ENCODE data around the gene MLH1.

DNA sequence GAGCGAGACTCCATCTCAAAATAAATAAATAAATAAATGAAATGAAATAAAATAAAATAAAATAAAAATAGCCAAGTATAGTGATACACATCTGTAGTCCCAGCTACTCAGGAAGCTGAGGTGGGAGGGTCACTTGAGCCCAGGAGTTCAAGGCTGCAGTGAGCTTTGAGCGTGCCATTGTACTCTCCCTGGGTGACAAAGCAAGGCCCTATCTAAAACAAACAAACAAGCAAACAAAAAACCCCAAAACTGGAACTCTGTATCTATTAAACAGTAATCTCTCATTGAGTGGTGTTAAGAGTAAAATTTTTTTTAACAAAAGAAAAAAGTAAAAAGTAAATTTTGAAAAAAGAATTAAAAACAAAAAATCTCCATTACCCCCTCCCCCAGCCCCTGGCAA, 21.2 kb upstream of the MLH1 start:
- TF ChIP-seq POLR2A (IDR thresholded peaks at IDR 0.05), result no peak
- TF ChIP-seq EP300 (IDR thresholded peaks at IDR 0.05), result no peak
- no peak for TF ChIP-seq POLR2AphosphoS5 (IDR thresholded peaks at IDR 0.05)
- TF ChIP-seq, protein P1, sequence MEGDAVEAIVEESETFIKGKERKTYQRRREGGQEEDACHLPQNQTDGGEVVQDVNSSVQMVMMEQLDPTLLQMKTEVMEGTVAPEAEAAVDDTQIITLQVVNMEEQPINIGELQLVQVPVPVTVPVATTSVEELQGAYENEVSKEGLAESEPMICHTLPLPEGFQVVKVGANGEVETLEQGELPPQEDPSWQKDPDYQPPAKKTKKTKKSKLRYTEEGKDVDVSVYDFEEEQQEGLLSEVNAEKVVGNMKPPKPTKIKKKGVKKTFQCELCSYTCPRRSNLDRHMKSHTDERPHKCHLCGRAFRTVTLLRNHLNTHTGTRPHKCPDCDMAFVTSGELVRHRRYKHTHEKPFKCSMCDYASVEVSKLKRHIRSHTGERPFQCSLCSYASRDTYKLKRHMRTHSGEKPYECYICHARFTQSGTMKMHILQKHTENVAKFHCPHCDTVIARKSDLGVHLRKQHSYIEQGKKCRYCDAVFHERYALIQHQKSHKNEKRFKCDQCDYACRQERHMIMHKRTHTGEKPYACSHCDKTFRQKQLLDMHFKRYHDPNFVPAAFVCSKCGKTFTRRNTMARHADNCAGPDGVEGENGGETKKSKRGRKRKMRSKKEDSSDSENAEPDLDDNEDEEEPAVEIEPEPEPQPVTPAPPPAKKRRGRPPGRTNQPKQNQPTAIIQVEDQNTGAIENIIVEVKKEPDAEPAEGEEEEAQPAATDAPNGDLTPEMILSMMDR (IDR thresholded peaks at IDR 0.05), result no peak
